Tibial nerve (tissue), 4 donors: Measurements from ENCODE around the gene LRRC30. TPM values are rescaled to one million over a fixed set of nuclear protein-coding genes. Genes with fewer than 3 reads are reported as not detected.

Experiments
- DNase-seq, 2 donors: peaks; one replicate each; pipeline ENCODE4 v3.0.0-alpha.2; 2019; ENCODE audit warnings: low spot score in 2 of 2
- H3K27ac ChIP-seq, 4 donors: fragments of 200-600 bp; sonication (generic) in 3 of 4; one replicate each; pipeline ENCODE4 v1.5.1; 2017 to 2019; ENCODE audit warnings: mild to moderate bottlenecking in 1 of 4
- H3K27me3 ChIP-seq, 2 donors: fragments of 200-600 bp; sonication (generic) in 1 of 2; one replicate each; pipeline versions ENCODE4 v1.5.1 to v1.6.0; 2017 to 2019
- H3K36me3 ChIP-seq, 3 donors: fragments of 200-600 bp; sonication (generic); one replicate each; pipeline ENCODE4 v1.5.1; 2018 to 2019
- H3K4me1 ChIP-seq, 4 donors: fragments of 200-600 bp; sonication (generic) in 3 of 4; one replicate each; pipeline ENCODE4 v1.5.1; 2017 to 2019
- H3K4me3 ChIP-seq, 4 donors: fragments of 200-600 bp; sonication (generic) in 3 of 4; one replicate each; pipeline ENCODE4 v1.5.1; 2017 to 2019; ENCODE audit warnings: mild to moderate bottlenecking in 1 of 4, moderate library complexity in 1 of 4
- H3K9me3 ChIP-seq, 4 donors: fragments of 200-600 bp; sonication (generic) in 3 of 4; one replicate each; pipeline ENCODE4 v1.5.1; 2017 to 2019
- EP300 ChIP-seq, 2 donors: sonication (generic); formaldehyde crosslinking; IDR thresholded peaks; one replicate each; pipeline ENCODE4 v1.6.1; 2017; ENCODE audit warnings: antibody characterized with exemption in 2 of 2, mild to moderate bottlenecking in 1 of 2
- POLR2A ChIP-seq, 2 donors: fragments of 450-650 bp; IDR thresholded peaks; one replicate each; pipeline ENCODE4 v1.6.1; 2017; ENCODE audit warnings: antibody characterized with exemption in 2 of 2, mild to moderate bottlenecking in 2 of 2, moderate library complexity in 2 of 2
- WGBS, 2 donors: methylation state at CpG; one replicate each; pipeline ENCODE4 v1.1.5; 2018; 5-methylcytosine and 5-hydroxymethylcytosine counted together
- total RNA-seq, 4 donors: library from RNA; depleted of rRNA; stranded (reverse); fragments of >200 nt; gene quantifications; one replicate each; pipeline ENCODE4 v1.1.0, GENCODE V29; 2016
- TF ChIP-seq, protein P1 (sequence below), 5 experiments: fragments of 200-600 bp in 3 of 5; fragments of 450-650 bp in 2 of 5; sonication (generic) in 3 of 5; IDR thresholded peaks; one replicate each; pipeline ENCODE4 v1.5.1; 2016 to 2019; ENCODE audit warnings: antibody characterized with exemption in 5 of 5, mild to moderate bottlenecking in 3 of 5, moderate library complexity in 2 of 5

Gene LRRC30
- total RNA-seq, 4 donors from 2014 or later: not detected

DNA sequence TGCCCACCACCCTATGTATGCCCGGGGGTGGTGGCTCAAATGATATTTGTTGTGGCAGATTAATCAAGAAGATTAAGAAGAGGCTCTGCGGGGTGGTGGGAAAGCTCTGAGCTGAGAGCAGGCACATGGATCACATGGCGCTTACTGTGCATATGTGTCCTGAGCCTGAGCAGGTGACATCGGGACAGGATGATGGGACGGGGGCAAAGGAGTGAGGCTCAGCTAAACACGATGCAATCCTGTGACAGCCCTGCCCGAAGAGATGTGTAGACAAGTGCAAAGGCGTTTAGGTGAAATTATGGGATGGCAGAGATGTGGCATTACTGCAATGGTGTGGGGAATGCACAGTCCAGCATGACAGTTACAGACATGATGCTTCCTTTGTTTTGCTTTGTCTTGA lies 6.0 kb downstream of the LRRC30 start:
- no peak overlapping the region for H3K27ac ChIP-seq
- no peak for TF ChIP-seq EP300 (IDR thresholded peaks at IDR 0.05)
- TF ChIP-seq POLR2A (IDR thresholded peaks at IDR 0.05): no peak
- no peaks in the 10 kb centered on the region for H3K9me3 ChIP-seq
- H3K27me3 ChIP-seq: no peaks in the 10 kb centered on the region
- H3K36me3 ChIP-seq: no peaks in the 10 kb centered on the region
- DNase-seq: no peak
- 89 to 92% methylated on average over 8 of the region's 8 CpGs for WGBS, 2 donors
- H3K4me1 ChIP-seq: no peaks in the 10 kb centered on the region
- no peak overlapping the region for H3K4me3 ChIP-seq

DNA sequence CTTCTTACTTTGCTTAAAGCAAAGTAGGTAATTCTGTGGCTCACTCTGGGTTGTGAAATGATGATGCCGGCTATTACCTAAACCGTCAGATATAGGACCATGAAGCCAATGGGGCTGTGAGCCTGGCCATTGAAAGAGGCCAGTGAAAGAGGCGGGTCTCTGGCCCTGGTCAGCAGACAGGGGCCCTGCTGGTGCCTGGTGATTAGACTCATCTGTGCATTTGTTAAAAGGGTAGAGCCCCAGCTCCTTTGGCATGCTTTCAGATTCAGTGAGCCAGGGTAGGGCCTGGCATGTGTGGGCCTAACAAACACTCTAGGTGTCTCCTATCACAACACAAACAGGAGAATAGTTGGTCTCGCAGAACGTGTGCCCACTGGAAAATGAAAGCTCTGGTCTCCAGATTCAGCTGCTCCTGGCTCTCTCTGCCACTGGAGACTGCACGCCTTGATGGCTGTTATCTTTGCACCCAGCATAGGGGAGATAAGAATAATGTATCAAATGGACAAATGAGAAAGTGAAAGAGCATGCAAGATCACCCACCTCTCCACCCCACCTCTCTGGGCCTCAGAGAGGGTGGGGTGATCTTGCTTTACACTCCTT lies 6.9 kb downstream of the LRRC30 start:
- Histone ChIP-seq H3K36me3 (no peaks in the 10 kb centered on the region), H3K27ac (no peak overlapping the region), H3K27me3 (no peaks in the 10 kb centered on the region), H3K4me3 (no peak overlapping the region), H3K9me3 (no peaks in the 10 kb centered on the region), H3K4me1 (no peaks in the 10 kb centered on the region)
- whole genome bisulfite sequencing, 2 donors: 73 to 80% methylated on average over 6 of the region's 6 CpGs
- DNase-seq: no peak
- TF ChIP-seq POLR2A (IDR thresholded peaks at IDR 0.05): no peak
- TF ChIP-seq, protein P1, sequence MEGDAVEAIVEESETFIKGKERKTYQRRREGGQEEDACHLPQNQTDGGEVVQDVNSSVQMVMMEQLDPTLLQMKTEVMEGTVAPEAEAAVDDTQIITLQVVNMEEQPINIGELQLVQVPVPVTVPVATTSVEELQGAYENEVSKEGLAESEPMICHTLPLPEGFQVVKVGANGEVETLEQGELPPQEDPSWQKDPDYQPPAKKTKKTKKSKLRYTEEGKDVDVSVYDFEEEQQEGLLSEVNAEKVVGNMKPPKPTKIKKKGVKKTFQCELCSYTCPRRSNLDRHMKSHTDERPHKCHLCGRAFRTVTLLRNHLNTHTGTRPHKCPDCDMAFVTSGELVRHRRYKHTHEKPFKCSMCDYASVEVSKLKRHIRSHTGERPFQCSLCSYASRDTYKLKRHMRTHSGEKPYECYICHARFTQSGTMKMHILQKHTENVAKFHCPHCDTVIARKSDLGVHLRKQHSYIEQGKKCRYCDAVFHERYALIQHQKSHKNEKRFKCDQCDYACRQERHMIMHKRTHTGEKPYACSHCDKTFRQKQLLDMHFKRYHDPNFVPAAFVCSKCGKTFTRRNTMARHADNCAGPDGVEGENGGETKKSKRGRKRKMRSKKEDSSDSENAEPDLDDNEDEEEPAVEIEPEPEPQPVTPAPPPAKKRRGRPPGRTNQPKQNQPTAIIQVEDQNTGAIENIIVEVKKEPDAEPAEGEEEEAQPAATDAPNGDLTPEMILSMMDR (IDR thresholded peaks at IDR 0.05): no peak

DNA sequence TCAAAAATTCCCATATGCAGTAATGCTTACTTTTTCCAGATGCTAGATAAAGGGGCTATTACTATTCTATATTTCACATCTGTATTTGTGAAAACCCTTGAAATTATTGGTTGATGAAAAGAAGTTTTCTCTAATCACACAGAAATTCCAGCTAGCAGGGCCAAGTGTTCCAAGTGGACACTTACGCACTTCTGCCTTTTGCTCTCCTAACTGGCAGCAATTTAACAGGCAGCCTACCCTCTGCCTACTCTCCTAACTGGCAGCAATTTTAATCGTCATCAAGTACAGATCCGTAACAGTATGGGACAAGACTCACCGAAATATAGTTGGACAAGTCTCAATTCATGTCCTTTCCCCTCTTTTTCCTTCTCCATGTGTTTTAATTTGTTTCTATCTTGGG lies 12.0 kb downstream of the LRRC30 start:
- Histone ChIP-seq H3K4me3 (no peak overlapping the region), H3K36me3 (no peaks in the 10 kb centered on the region), H3K27me3 (no peaks in the 10 kb centered on the region), H3K27ac (no peak overlapping the region), H3K4me1 (no peaks in the 10 kb centered on the region), H3K9me3 (no peaks in the 10 kb centered on the region)
- no peak for TF ChIP-seq EP300 (IDR thresholded peaks at IDR 0.05)
- TF ChIP-seq, protein P1 (IDR thresholded peaks at IDR 0.05): no peak
- TF ChIP-seq POLR2A (IDR thresholded peaks at IDR 0.05): no peak
- WGBS, 2 donors: 96 to 97% methylated on average over 4 of the region's 4 CpGs
- no peak for DNase-seq

DNA sequence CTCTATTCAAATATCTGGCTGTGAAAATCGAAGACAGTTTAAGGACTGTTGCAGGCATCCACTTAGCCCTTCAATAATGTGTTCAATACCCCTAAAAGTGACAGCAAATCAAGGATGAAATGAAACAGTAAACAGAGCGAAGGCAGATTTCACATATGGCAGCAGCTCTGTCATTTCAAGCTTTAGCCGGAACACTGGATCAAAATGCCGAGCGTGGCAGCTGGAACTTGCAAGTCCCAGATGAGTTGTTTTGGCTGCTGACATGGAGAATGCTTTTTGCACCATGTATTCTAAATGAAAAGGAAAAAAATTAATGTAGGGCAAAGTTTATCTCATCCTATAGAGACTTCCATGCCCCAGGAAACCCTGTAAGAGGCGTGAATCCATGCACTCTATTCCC lies 18.0 kb downstream of the LRRC30 start:
- WGBS, 2 donors: 71 to 74% methylated on average over 6 of the region's 6 CpGs
- H3K4me3 ChIP-seq: no peak overlapping the region
- H3K27me3 ChIP-seq: no peaks in the 10 kb centered on the region
- H3K36me3 ChIP-seq: no peaks in the 10 kb centered on the region
- no peaks in the 10 kb centered on the region for H3K4me1 ChIP-seq
- H3K9me3 ChIP-seq: no peaks in the 10 kb centered on the region
- no peak overlapping the region for H3K27ac ChIP-seq
- DNase-seq: no peak
- TF ChIP-seq POLR2A (IDR thresholded peaks at IDR 0.05) (no peak), EP300 (IDR thresholded peaks at IDR 0.05) (no peak)
- TF ChIP-seq, protein P1 (IDR thresholded peaks at IDR 0.05): no peak

DNA sequence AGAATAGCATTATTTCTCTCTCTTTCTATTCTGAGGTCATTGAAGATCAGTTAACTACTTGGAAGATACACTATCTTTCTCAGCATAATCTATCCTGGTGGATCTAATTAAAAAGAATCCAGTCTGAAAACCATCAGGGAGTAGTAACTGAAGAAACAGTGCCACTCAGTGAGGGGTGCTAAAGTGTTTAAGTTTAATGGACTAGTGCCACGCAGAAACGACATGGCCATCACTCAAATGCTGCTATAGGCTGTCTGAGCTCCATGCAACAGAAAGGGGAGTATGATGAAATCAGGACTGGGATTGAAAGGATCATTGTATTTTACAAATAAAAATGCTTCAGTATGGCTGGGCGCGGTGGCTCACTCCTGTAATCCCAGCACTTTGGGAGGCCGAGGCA lies 23.3 kb downstream of the LRRC30 start:
- no peak for DNase-seq
- H3K27ac ChIP-seq: no peak overlapping the region
- H3K4me1 ChIP-seq: no peaks in the 10 kb centered on the region
- H3K4me3 ChIP-seq: no peak overlapping the region
- WGBS, 2 donors: 48 to 75% methylated on average over 5 of the region's 5 CpGs
- TF ChIP-seq, protein P1 (IDR thresholded peaks at IDR 0.05): no peak
- TF ChIP-seq POLR2A (IDR thresholded peaks at IDR 0.05) (no peak), EP300 (IDR thresholded peaks at IDR 0.05) (no peak)
- no peaks in the 10 kb centered on the region for H3K9me3 ChIP-seq
- no peaks in the 10 kb centered on the region for H3K27me3 ChIP-seq
- H3K36me3 ChIP-seq: no peaks in the 10 kb centered on the region

DNA sequence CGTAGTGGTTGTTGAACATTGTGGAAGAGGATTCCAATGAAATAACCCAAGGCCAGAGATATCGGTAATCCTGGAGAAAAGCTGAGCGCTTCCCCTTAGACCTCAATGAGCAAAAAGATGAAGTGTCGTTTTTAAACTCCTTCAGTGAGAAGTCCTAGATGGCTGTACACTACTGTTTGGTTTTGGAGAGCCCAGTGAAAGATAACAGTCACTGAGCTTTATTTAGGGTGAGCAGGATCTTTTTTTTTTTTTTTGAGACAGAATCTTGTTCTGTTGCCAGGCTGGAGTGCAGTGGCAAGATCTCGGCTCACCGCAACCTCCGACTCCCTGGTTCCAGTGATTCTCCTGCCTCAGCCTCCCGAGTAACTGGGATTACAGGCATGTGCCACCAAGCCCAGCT lies 24.2 kb downstream of the LRRC30 start:
- no peak for DNase-seq
- WGBS, 2 donors: 93 to 97% methylated on average over 8 of the region's 8 CpGs
- Histone ChIP-seq H3K27ac (no peak overlapping the region), H3K9me3 (no peaks in the 10 kb centered on the region), H3K4me3 (no peak overlapping the region), H3K4me1 (peaks cover 0 to 7% (median 3%) of the 10 kb centered on the region in 4 donors), H3K36me3 (no peaks in the 10 kb centered on the region), H3K27me3 (no peaks in the 10 kb centered on the region)
- TF ChIP-seq EP300 (IDR thresholded peaks at IDR 0.05) (no peak), POLR2A (IDR thresholded peaks at IDR 0.05) (no peak)
- TF ChIP-seq, protein P1 (IDR thresholded peaks at IDR 0.05): no peak
